Measurements from ENCODE around the gene CADPS.

DNA sequence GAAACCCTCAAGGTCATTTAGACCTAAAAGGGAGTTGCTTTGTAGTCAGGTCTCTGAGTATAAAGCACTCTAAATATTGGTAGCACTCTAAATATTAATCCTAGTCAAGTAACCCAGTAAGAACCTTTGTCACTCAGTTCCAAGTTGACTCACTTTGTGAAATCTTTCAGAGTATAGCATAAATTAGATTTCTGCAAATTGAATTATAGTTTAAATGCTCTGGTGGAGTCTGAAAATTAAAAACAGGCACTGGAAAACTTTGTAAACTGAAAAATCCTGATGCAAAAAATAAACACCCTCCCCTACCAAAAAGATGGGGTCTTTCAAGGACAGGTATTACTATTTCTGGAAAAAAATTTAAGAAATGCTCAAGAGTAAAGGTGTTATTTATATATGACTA is 305.6 kb downstream of the CADPS start:
- TF ChIP-seq, protein P1, sequence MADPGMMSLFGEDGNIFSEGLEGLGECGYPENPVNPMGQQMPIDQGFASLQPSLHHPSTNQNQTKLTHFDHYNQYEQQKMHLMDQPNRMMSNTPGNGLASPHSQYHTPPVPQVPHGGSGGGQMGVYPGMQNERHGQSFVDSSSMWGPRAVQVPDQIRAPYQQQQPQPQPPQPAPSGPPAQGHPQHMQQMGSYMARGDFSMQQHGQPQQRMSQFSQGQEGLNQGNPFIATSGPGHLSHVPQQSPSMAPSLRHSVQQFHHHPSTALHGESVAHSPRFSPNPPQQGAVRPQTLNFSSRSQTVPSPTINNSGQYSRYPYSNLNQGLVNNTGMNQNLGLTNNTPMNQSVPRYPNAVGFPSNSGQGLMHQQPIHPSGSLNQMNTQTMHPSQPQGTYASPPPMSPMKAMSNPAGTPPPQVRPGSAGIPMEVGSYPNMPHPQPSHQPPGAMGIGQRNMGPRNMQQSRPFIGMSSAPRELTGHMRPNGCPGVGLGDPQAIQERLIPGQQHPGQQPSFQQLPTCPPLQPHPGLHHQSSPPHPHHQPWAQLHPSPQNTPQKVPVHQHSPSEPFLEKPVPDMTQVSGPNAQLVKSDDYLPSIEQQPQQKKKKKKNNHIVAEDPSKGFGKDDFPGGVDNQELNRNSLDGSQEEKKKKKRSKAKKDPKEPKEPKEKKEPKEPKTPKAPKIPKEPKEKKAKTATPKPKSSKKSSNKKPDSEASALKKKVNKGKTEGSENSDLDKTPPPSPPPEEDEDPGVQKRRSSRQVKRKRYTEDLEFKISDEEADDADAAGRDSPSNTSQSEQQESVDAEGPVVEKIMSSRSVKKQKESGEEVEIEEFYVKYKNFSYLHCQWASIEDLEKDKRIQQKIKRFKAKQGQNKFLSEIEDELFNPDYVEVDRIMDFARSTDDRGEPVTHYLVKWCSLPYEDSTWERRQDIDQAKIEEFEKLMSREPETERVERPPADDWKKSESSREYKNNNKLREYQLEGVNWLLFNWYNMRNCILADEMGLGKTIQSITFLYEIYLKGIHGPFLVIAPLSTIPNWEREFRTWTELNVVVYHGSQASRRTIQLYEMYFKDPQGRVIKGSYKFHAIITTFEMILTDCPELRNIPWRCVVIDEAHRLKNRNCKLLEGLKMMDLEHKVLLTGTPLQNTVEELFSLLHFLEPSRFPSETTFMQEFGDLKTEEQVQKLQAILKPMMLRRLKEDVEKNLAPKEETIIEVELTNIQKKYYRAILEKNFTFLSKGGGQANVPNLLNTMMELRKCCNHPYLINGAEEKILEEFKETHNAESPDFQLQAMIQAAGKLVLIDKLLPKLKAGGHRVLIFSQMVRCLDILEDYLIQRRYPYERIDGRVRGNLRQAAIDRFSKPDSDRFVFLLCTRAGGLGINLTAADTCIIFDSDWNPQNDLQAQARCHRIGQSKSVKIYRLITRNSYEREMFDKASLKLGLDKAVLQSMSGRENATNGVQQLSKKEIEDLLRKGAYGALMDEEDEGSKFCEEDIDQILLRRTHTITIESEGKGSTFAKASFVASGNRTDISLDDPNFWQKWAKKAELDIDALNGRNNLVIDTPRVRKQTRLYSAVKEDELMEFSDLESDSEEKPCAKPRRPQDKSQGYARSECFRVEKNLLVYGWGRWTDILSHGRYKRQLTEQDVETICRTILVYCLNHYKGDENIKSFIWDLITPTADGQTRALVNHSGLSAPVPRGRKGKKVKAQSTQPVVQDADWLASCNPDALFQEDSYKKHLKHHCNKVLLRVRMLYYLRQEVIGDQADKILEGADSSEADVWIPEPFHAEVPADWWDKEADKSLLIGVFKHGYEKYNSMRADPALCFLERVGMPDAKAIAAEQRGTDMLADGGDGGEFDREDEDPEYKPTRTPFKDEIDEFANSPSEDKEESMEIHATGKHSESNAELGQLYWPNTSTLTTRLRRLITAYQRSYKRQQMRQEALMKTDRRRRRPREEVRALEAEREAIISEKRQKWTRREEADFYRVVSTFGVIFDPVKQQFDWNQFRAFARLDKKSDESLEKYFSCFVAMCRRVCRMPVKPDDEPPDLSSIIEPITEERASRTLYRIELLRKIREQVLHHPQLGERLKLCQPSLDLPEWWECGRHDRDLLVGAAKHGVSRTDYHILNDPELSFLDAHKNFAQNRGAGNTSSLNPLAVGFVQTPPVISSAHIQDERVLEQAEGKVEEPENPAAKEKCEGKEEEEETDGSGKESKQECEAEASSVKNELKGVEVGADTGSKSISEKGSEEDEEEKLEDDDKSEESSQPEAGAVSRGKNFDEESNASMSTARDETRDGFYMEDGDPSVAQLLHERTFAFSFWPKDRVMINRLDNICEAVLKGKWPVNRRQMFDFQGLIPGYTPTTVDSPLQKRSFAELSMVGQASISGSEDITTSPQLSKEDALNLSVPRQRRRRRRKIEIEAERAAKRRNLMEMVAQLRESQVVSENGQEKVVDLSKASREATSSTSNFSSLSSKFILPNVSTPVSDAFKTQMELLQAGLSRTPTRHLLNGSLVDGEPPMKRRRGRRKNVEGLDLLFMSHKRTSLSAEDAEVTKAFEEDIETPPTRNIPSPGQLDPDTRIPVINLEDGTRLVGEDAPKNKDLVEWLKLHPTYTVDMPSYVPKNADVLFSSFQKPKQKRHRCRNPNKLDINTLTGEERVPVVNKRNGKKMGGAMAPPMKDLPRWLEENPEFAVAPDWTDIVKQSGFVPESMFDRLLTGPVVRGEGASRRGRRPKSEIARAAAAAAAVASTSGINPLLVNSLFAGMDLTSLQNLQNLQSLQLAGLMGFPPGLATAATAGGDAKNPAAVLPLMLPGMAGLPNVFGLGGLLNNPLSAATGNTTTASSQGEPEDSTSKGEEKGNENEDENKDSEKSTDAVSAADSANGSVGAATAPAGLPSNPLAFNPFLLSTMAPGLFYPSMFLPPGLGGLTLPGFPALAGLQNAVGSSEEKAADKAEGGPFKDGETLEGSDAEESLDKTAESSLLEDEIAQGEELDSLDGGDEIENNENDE (IDR thresholded peaks at IDR 0.05; ENCODE audit: low read depth, low read length), result no peak
- TF ChIP-seq SIN3A (IDR thresholded peaks at IDR 0.05; ENCODE audit: borderline replicate concordance in 2 of 2, control insufficient read depth in 1 of 2, low read depth in 2 of 2, low read length in 2 of 2) (no peak), TEAD1 (CRISPR knock-in tag; IDR thresholded peaks at IDR 0.05) (no peak), ZFX (CRISPR knock-in tag; IDR thresholded peaks at IDR 0.05) (no peak), POLR2A (conservative IDR thresholded peaks at IDR 0.05) (no peak), POLR3A (IDR thresholded peaks at IDR 0.05; ENCODE audit: borderline replicate concordance, extremely low read depth, insufficient read depth, insufficient read length) (no peak), HDAC6 (IDR thresholded peaks at IDR 0.05; ENCODE audit: low read depth, low read length) (no peak), POLR2AphosphoS5 (IDR thresholded peaks at IDR 0.05; ENCODE audit: control insufficient read depth, insufficient read depth, low read depth, low read length) (no peak), EP300 (IDR thresholded peaks at IDR 0.05; ENCODE audit: low read length) (no peak), MAFK (IDR thresholded peaks at IDR 0.05; ENCODE audit: low read length) (no peak), SMARCB1 (IDR thresholded peaks at IDR 0.05; ENCODE audit: insufficient read length, low read depth) (no peak), ZNF274 (IDR thresholded peaks at IDR 0.05; ENCODE audit: borderline replicate concordance, low read depth, low read length) (no peak)
- TF ChIP-seq, protein P2, sequence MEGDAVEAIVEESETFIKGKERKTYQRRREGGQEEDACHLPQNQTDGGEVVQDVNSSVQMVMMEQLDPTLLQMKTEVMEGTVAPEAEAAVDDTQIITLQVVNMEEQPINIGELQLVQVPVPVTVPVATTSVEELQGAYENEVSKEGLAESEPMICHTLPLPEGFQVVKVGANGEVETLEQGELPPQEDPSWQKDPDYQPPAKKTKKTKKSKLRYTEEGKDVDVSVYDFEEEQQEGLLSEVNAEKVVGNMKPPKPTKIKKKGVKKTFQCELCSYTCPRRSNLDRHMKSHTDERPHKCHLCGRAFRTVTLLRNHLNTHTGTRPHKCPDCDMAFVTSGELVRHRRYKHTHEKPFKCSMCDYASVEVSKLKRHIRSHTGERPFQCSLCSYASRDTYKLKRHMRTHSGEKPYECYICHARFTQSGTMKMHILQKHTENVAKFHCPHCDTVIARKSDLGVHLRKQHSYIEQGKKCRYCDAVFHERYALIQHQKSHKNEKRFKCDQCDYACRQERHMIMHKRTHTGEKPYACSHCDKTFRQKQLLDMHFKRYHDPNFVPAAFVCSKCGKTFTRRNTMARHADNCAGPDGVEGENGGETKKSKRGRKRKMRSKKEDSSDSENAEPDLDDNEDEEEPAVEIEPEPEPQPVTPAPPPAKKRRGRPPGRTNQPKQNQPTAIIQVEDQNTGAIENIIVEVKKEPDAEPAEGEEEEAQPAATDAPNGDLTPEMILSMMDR (IDR thresholded peaks at IDR 0.05 in 2 of 3, conservative IDR thresholded peaks at IDR 0.05 in 1 of 3; ENCODE audit: insufficient read depth in 2 of 3, low read depth in 1 of 3, low read length in 3 of 3), result no peak
- TF ChIP-seq, protein P3, sequence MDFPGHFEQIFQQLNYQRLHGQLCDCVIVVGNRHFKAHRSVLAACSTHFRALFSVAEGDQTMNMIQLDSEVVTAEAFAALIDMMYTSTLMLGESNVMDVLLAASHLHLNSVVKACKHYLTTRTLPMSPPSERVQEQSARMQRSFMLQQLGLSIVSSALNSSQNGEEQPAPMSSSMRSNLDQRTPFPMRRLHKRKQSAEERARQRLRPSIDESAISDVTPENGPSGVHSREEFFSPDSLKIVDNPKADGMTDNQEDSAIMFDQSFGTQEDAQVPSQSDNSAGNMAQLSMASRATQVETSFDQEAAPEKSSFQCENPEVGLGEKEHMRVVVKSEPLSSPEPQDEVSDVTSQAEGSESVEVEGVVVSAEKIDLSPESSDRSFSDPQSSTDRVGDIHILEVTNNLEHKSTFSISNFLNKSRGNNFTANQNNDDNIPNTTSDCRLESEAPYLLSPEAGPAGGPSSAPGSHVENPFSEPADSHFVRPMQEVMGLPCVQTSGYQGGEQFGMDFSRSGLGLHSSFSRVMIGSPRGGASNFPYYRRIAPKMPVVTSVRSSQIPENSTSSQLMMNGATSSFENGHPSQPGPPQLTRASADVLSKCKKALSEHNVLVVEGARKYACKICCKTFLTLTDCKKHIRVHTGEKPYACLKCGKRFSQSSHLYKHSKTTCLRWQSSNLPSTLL (IDR thresholded peaks at IDR 0.05), result no peak

Data from K562 (cell line).